Kidney tubule cell (primary cell): ENCODE data around the gene SLC24A3.

Experiments used
- DNase-seq: peaks from one replicate; pipeline ENCODE4 v3.0.0-alpha.2; 2018; ENCODE audit warnings: low spot score

SLC24A3 gene

GRCh38 chr20:19341348-19342053, 129.1 kb downstream of the SLC24A3 start:
- DNase-seq, result no peak

DNA sequence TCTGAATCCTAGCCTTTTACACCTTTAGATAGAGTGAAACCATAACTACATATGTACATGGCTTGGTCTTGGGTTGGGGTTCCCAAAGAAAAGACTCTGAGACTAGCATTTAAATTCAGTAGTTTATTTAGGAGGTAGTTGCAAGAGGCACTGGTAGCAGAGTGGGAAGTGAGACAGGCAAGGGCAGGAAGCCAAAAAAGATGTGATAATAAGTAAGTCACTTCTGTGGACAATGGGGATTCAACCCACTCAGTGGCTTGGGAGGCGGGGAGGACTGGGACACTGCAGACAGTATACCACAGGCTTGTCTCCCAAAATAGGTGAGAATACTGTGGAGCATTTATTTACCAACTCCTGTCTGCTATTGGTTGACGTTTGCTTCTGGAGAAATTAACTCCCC, 131.9 kb downstream of the SLC24A3 start:
- DNase-seq, result no peak

DNA sequence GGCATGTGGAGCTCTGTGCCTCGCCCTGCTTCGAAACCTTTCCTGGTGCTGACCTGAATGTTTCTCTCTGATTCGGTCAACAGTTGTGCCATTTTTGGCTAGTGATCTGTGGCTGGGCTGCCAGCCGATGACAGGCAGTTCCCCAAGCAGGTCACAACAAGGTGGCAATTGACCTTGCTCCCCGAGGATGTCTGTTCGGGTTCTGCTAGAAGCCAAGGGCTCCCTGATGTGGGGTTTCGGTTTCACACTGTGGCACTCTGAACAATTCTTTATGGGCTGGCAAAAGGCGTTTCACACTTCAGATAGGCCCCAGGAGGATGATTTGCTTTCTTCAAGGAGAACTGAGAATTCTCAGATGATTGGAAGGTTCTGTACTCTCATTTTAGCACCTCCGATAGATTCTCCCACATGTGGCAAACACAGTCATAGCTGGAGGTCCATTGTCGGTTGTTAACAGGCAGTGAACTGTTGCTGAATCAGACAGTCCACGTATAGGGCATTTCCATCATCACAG, 135.6 kb downstream of the SLC24A3 start:
- no peak for DNase-seq

DNA sequence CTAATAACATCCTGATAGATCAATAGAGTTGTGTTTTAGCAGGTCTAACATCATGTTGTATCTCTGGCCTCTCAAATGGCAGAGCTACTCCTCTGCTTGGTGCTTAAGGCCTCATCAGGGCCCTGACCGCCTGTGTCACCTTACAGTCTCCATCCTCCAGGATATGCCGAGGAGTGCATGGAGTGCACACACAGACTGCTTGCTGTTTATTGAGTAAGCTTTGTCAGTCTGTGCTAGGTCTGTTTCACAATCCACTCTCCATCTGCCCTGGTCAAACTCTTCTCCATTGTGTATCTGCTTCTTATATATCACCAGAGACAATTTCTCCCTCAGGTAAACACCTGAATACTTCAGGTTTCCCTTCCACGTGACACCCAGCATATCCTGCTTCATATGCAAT, 136.1 kb downstream of the SLC24A3 start:
- no peak for DNase-seq

GRCh38 chr20:19349879-19350278, 137.4 kb downstream of the SLC24A3 start:
- DNase-seq, result no peak

- no peak for DNase-seq
Observed at GRCh38 chr20:19351542-19351941, 139.1 kb downstream of the SLC24A3 start.

- no peak for DNase-seq
Observed at GRCh38 chr20:19354950-19355349, 142.5 kb downstream of the SLC24A3 start.

DNA sequence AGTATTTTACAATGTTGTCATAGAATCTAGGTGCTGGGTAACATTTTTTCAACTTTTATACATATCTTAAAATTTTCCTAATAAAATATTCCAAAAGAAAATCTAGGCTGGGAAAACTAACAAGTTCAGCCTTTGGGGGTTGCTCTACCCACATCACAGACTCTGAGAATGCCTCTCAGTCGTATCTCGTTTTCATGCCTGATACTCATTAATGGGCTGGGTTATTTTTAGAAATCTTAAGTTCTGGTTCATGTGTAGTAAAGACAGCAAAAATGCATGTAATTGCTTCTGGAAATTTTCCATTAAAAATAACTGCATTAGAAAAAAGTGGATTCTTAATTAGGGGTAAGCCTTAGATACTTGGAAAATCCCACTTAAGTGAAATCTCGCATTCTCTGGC, 149.3 kb downstream of the SLC24A3 start:
- DNase-seq, result no peak

- no peak for DNase-seq
Observed at GRCh38 chr20:19363476-19363875, 151.0 kb downstream of the SLC24A3 start.

DNA sequence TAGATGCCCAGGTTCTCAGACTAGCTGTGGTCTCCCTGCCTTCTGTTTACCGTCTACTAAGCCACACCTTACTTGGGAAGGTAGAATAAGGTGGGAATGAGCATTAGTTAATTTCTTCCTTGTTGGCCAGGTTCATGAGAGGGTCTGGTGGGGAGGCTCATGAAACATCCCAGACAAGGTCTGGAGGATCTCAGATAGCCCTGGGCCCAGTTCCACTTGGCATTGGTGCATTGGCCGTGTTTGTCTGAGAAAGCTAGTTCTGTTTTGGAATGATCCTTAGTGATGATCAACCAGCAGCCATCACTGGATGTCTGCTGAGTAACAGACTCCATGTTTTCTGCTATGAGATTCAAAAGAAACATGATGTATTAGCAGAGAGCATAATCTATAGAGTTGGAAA, 155.1 kb downstream of the SLC24A3 start:
- DNase-seq, result no peak

- no peak for DNase-seq
Observed at GRCh38 chr20:19368351-19368750, 155.9 kb downstream of the SLC24A3 start.

- DNase-seq, result no peak
Observed at GRCh38 chr20:19370076-19371075, 157.9 kb downstream of the SLC24A3 start.

- DNase-seq, result no peak
Observed at GRCh38 chr20:19371112-19371511, 158.7 kb downstream of the SLC24A3 start.

- DNase-seq, result no peak
Observed at GRCh38 chr20:19374216-19374615, 161.8 kb downstream of the SLC24A3 start.

GRCh38 chr20:19375395-19375794, 163.0 kb downstream of the SLC24A3 start:
- no peak for DNase-seq

- no peak for DNase-seq
Observed at GRCh38 chr20:19375801-19376200, 163.4 kb downstream of the SLC24A3 start.

GRCh38 chr20:19376451-19377229, 164.2 kb downstream of the SLC24A3 start:
- no peak for DNase-seq

- DNase-seq, result no peak
Observed at GRCh38 chr20:19378058-19378457, 165.6 kb downstream of the SLC24A3 start.

DNA sequence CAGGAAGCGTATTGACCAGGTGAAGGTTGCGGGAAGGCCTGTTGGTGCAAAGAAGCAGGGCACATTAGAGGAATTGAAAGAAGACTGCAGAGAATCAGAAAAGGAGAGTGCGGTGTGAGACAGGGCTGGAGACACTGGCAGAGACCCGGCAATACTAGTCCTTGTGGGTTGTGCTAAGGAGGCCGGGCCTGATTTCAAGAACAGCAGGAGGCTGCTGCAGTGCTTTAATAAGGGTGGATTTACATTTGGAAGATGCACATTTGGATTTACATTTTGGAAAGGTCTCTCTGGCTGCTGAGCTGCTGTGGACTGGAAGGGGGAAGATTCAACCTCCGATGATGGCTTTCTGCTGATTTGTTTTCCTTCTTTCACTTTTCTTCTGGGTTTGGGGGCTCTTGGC, 167.8 kb downstream of the SLC24A3 start:
- no peak for DNase-seq

DNA sequence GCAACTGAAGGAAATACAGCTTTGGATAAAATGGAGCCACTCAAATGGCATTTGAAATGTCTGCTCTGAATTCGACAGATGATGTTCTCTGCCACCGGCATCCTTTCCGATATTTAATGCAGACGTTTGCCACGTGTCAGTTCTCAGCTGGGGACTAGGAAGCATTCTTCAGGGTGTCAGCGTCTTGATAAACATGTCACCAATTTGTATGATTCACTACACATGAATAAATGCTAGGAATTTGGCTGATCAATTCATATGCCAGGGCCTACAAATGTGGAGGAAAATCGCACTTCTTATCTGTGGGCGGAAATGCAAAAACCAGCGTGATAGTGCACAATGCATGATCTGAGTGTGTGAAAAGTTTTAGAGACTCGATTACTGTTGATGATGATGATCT, 169.5 kb downstream of the SLC24A3 start:
- DNase-seq, result no peak

DNA sequence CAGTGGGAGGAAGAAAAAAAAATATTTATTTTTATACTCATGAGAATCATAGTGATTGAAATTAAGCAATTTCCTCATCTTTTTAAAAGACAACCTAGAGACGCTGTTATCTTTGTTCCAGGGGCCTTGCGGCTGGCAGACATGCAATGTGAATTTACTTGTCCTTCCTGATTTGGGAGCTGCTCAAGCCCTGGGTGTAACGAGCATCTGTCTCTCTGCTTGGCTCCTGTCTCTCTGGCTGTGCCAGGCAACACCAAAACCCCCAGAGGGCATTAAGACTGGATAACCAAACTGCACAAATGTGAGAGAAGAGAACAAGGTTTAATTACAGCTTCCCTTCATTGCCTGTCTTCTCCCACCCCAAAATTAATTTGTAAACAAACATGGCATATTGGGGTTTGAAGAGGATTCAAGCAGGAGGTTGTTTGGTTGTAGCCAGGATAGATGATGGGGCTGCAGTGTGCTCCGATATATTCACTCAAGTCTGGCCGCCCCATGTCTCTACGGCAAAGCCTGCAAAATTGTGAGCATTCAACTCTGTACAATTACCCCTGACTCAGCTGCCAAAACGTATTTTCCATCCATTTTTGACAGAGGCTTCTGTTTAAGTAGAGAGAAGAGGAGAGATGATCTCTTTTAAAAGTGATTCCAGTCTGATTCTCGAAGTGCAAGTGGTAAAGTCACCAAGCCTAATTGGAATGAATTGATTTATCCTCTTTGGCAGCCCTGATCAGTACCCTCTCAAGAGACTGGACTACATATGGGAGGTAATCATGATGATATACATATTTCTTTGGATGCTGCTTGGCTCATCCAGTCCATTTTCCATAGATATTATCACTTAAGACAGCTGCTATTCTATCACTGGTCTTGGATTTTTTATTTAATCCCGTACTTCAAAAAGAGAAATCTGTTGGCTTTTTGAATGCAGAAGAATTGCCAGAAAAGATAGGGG, 170.2 kb downstream of the SLC24A3 start:
- DNase-seq, result no peak
